Muscle of arm (tissue), 12 donors: ENCODE results near the gene SRP14. TPM values are rescaled to one million over a fixed set of nuclear protein-coding genes. Genes with fewer than 3 reads are reported as not detected.
A peak's percentile ranks its signal among the peaks of the same experiment; 100 is the strongest.

Source experiments
- DNase-seq: peaks from one replicate; pipeline ENCODE4 v3.0.0-alpha.2; 2013
- polyA plus RNA-seq, 12 donors: library from polyadenylated mRNA; unstranded; fragments of 120-200 nt; gene quantifications; one replicate each; pipeline ENCODE4 v1.2.1, GENCODE V29; 2013; ENCODE audit not compliant: insufficient read length in 12 of 12

SRP14 gene
- polyA plus RNA-seq, 12 donors: 296 to 625 (median 340) TPM; not detected in 1

DNA sequence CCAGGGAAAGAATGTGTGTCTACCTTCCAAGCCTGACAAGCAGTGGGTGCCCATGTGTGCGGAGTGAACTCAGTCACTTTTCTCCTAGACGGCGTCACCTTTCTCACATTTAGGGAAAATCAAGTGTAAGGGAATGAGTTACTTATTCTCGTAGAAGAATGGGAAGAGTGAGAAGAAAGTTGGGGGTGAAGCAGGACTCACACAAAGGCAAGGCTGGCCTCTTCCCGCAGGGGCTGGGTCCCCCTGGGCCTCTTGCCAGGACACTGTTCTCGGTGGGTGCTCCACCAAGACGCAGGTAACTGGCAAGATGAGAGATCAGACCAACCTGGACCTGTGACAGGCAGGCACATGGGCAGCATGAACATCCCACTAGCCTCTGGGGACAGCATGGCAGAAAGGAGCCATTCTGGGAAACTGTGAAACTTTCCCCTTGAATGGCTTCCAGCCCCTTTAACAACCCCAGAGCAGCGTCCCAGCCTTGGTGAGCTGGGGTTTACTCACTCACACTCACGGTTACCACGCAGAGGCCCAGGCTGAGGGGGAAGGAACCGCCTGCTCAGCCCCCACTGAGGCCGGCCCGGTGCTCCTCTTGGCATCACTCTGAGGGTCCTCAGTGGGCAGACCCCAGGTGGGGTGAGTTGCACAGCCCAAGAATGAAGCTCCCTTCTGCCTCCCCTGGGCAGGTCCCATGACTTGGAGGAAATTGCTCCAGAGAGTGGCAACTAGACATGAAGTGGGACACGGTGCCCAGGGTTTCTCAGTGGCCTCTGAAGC, 15.0 kb upstream of the SRP14 start:
- DNase-seq: no peak

DNA sequence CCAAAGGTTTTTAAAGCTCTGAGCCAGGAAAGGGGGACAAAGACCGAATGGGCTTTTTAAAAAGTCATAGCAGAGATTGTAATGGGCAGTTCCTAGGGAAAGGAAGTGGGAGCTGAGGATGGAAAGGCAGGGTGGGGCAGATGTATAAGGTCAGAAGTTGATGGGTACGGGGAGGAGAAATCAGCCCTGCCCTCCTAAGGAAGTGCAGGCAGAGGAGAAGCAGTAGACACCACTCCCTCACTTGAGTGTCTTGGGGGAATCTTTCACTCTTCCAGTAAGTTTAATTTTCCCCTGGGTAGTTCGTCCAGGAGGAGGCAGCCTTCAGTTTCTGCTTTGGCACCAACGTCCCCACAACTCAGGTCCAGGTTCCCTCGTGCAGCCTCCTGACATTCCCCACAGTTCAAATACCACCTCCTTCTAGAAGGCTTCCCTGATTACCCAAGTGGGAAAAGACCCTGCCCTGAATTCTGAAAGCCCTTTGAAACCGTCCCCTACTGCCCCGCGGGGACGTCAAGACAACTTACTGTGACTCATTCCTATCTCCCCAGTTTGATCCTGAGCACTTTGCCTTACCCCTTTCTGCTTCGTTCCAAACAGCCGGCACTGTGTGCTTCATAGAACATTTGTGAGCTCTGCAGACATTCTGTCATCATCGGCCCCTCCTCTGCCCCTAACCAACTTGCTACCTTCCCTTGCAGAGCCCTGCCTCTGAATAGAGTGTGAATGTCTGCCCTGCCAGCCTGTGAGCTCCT, 14.3 kb upstream of the SRP14 start:
- DNase-seq: no peak

GRCh38 chr15:40052604-40053003, 13.6 kb upstream of the SRP14 start:
- DNase-seq: no peak

- DNase-seq: no peak
These were observed 12.8 kb upstream of the SRP14 start for GRCh38 chr15:40051616-40052415.

DNA sequence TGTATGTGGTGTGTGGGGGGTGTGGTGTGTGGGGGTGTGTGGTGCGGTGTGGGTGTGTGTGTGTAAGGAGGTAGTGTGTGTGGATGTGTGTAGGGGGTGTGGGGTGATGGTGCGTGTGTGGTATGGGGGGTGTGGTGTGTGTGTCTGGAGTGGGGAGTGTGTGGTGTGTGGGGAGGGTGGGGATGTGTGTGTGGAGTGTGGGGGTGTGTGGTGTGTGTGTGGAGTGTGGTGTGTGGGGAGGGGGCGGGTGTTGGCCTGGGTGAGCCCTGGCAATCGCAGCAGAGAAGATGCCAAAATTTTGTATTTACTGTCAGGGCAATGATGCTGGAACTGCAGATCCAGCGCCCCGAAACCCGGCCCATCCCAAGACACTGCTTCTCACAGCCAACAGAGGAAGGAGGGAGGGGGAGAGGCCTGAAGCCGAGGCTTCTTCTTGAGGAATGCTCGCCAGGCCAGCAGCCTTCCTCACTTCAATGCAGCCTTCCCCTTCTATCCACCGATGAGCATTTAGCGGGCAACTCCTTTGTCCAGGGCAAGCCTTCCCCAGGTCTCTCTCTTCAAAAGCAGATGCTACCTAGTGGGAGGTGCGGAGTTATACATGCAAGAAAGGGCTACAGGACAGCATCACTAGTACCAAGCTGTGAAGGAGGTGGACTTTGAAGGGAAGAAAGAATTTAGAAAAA, 11.9 kb upstream of the SRP14 start:
- DNase-seq: peak; percentile 46

- no peak for DNase-seq
These were observed 10.0 kb upstream of the SRP14 start for GRCh38 chr15:40048926-40049475.

GRCh38 chr15:40048211-40048792, 9.3 kb upstream of the SRP14 start:
- no peak for DNase-seq

GRCh38 chr15:40047415-40048210, 8.6 kb upstream of the SRP14 start:
- DNase-seq: no peak

GRCh38 chr15:40046721-40047414, 7.9 kb upstream of the SRP14 start:
- no peak for DNase-seq

DNA sequence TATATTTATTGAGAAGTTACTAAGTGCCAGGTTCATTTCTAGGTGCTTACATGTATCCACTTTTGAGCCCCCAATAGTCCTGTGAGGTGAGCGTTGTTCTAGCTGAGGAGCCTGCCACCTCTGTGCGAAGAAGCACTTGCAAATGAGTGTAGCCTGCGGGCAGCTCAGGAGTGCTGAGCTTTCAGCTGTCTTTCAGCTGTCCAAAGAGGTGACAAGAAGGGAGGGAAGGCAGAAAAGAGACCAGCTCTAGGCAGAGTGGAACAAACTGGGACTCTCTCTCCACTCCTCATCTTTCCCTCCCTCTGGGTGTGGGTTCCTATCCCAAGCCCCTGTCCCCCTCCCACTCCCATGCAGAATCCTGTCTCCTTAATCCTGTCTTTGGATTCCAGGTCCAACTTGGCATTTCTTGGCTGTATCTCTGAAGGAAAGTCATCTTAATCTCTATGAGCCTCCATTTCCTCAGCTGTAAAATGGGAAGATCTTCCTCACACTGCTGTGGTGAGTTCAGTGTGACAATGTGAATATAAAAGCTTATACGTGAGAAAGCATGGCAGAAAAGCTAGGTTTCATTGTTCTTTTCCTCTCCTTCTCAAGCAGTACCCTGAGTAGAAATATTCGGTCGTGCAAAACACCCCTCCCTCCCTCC, 6.7 kb upstream of the SRP14 start:
- DNase-seq: no peak

DNA sequence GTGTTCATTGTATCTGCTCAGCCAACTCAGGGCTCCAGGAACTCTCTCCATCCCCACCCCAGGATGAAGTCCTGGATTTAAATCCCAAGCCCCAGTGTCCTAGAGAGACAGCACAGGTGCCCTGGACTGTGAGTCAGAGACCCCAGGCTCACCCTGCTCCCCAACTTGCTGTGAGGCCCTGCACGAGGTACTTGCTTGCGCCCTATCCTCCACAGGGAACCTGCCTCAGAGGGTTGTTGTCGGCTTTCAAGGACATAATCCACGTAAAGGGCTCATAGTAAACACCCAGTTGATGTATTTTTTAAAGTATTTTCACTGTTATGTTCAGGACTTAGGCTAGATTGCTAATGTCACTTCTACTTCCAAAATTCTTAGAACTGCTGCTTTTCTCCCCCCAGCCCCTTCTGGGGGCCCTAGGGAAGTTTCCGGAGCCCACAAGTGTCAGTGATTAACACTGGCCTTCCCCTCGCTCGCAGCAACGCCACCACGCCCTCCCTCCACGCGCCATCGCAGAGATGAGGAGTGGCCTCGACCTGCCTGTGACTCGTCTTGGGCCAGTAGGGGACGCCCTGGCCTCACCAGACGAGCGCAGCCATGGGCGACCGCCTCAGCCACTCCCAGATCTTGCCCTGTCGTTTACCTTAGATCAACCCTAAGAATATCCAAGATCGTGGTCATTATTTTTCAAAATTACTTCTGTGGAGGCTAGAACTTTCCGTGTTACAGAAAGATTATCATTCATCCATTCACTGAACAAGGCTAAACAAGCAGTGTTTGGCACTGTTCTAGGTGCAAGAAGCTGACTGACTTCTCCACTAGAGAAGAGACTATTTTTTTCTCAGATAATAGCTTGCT, 6.0 kb upstream of the SRP14 start:
- peak; percentile 85 for DNase-seq

- no peak for DNase-seq
These were observed 5.1 kb upstream of the SRP14 start for GRCh38 chr15:40043927-40044716.

- DNase-seq: no peak
These were observed 3.9 kb upstream of the SRP14 start for GRCh38 chr15:40042791-40043320.

- no peak for DNase-seq
These were observed 1.8 kb upstream of the SRP14 start for GRCh38 chr15:40040770-40041169.

DNA sequence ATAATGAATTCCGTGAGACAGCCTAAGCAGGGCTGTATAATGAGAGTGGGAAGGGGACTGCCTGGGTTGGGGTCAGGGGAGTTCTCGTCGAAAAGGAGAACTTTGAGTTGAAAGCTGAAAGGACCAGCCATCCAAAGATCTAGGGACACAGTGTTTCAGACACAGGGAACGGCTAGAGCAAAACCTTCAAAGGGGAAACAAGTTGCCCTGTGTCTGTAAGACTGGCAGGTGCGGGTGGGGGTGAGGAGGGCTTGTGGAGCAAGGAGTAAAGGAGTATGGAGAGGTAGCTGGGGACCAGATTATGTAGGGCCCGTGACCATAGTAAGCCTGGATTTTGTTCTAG, 1.3 kb upstream of the SRP14 start:
- no peak for DNase-seq

DNA sequence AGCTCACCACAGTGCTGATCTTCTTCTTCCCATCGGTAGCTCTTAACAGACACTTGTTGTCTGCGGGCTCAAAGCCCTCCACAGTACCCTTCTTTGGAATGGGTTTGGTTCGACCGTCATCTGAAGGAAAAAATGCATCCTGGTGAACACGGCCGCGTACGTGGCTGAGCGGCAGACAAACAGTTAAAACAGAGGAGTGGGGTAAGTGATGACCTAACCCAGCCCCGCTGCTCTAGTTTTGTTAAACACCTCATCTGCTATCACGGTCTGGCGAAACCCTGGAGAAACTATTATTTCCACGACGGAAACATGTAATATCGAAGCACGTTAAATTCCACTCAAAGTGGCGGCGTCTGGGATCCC, 725 bp downstream of the SRP14 start:
- DNase-seq: peak; percentile 35

DNA sequence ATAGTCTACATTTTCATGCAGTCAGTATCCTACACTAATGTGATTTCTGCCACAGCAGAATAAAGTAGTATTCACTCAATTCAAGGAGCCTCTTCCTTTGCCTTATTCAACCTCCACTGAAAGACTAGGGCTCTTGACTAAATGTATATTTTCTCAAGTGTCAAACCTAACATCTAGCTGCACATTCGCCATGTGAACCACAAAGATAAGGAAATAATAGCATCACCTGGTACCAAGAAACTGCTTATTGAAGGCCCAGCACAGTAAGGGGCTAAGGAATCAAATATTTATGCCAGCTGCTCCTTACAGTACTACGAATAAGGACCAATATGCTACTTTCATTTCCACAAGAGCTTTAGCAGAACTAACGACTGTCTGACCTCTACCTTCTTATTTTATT, 1.3 kb downstream of the SRP14 start:
- DNase-seq: no peak
